IPS DF 4.7 (cell line): ENCODE results near the gene CCDC183.
"Not testable (repeated sequence)": the region's sequence is repeated elsewhere in the genome, so short reads cannot be mapped to it uniquely, and the experiment has no call there.

Experiments used
- DNase-seq: peaks from one replicate; pipeline ENCODE4 v3.0.0-alpha.2; 2013; ENCODE audit warnings: low spot score; ENCODE audit errors: extremely low read depth

CCDC183 gene

GRCh38 chr9:136784249-136784996 lies 11.7 kb upstream of the CCDC183 start:
- DNase-seq = no peak

- DNase-seq = no peak
Measured at GRCh38 chr9:136784997-136785361, 11.2 kb upstream of the CCDC183 start.

GRCh38 chr9:136785565-136786355 lies 10.4 kb upstream of the CCDC183 start:
- DNase-seq = not testable (repeated sequence)

GRCh38 chr9:136786451-136786850 lies 9.7 kb upstream of the CCDC183 start:
- no peak for DNase-seq

- not testable (repeated sequence) for DNase-seq
Measured at GRCh38 chr9:136786983-136787382, 9.2 kb upstream of the CCDC183 start.

- DNase-seq = no peak
Measured at GRCh38 chr9:136787690-136788400, 8.3 kb upstream of the CCDC183 start.

- DNase-seq = not testable (repeated sequence)
Measured at GRCh38 chr9:136788644-136789522, 7.3 kb upstream of the CCDC183 start.

- DNase-seq = no peak
Measured at GRCh38 chr9:136789523-136789937, 6.6 kb upstream of the CCDC183 start.

- peak; percentile 91 for DNase-seq
Measured at GRCh38 chr9:136790640-136791515, 5.3 kb upstream of the CCDC183 start, which contains the start of gene TMEM141. Gene TMEM141, plus strand, starts transcription at chr9:136791344. Its CDS starts 27 bp downstream, at chr9:136791371.

- DNase-seq = no peak
Measured at GRCh38 chr9:136791516-136792276, 4.4 kb upstream of the CCDC183 start.

- no peak for DNase-seq
Measured at GRCh38 chr9:136792321-136793085, 3.6 kb upstream of the CCDC183 start.

- no peak for DNase-seq
Measured at GRCh38 chr9:136793086-136793946, 2.8 kb upstream of the CCDC183 start.

GRCh38 chr9:136794281-136794999 lies 1.7 kb upstream of the CCDC183 start:
- no peak for DNase-seq

- DNase-seq = no peak
Measured at GRCh38 chr9:136795000-136795348, 1.2 kb upstream of the CCDC183 start.

GRCh38 chr9:136796775-136797347 lies 723 bp downstream of the CCDC183 start:
- DNase-seq = not testable (repeated sequence)

GRCh38 chr9:136798708-136799078 lies 2.6 kb downstream of the CCDC183 start:
- no peak for DNase-seq
